NAMALWA (cell line): Measurements from ENCODE around the gene TNIK.
"Not testable (repeated sequence)": the region's sequence is repeated elsewhere in the genome, so short reads cannot be mapped to it uniquely, and the experiment has no call there.

Source experiments
- DNase-seq: peaks from one replicate; pipeline ENCODE4 v3.0.0-alpha.2; 2015; ENCODE audit warnings: low spot score

Gene TNIK

GRCh38 chr3:171122240-171122639 lies 338.0 kb downstream of the TNIK start:
- no peak for DNase-seq

DNA sequence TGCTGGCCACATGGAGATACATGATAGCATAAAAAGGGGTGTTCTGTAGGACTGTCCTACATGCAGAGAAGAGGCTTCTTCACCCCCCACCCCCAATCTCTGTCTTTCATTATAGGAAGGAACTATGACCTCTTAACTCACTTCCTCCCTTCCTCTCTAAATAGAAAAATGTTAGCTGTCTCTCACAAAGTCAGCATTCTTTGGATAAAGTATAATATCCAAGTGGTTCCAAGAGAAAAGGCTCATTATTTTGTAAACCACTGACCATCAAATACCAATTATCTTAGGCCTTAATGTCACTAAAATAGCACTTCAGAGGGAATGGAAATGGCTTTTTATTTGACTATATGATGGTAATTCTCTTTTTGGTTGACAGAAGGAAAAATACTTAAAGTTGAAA lies 338.4 kb downstream of the TNIK start:
- DNase-seq, result no peak

DNA sequence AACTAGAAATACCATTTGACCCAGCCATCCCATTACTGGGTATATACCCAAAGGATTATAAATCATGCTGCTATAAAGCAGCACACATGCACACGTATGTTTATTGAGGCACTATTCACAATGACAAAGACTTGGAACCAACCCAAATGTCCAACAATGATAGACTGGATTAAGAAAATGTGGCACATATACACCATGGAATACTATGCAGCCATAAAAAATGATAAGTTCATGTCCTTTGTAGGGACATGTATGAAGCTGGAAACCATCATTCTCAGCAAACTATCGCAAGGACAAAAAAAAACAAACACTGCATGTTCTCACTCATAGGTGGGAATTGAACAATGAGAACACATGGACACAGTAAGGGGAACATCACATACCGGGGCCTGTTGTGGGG lies 340.8 kb downstream of the TNIK start:
- DNase-seq, result not testable (repeated sequence)

DNA sequence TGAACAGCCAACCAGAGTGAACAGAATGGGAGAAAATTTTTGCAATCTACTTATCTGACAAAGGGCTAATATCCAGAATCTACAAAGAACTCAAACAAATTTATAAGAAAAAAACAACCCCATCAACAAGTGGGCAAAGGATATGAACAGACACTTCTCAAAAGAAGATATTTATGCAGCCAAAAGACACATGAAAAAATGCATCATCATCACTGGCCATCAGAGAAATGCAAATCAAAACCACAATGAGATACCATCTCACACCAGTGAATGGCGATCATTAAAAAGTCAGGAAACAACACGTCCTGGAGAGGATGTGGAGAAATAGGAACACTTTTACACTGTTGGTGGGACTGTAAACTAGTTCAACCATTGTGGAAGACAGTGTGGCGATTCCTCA lies 341.2 kb downstream of the TNIK start:
- not testable (repeated sequence) for DNase-seq

DNA sequence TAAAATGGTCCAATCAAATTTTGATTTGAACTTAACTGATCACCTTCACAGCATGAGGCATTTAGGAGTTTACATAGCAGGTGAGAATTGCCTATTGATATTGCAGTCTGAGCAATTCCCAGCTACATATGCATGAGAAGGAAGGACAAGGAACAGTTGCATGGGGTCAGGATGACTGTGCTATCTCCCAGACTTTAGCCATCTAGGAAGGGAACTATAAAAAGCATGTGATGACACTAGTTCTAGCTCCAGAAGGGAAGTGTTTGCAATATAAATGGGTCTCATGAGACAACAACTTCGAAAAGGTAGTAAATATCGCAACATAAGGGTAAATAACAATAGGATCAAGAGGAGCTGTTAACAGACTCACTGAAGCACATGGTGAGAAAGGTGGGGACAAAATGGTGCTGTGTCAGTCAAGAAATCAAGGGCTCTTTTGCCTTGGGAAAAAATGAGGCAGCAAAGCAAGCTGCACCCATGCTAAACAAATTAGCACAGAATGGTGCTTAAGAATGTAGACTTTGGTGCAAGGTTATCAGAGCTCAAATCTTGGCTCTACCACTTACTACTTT lies 343.3 kb downstream of the TNIK start:
- no peak for DNase-seq

- no peak for DNase-seq
Measured at GRCh38 chr3:171116365-171116764, 343.8 kb downstream of the TNIK start.

- DNase-seq, result no peak
Measured at GRCh38 chr3:171115667-171116066, 344.5 kb downstream of the TNIK start.

- peak; percentile 26 for DNase-seq
Measured at GRCh38 chr3:171113716-171114115, 346.5 kb downstream of the TNIK start.

DNA sequence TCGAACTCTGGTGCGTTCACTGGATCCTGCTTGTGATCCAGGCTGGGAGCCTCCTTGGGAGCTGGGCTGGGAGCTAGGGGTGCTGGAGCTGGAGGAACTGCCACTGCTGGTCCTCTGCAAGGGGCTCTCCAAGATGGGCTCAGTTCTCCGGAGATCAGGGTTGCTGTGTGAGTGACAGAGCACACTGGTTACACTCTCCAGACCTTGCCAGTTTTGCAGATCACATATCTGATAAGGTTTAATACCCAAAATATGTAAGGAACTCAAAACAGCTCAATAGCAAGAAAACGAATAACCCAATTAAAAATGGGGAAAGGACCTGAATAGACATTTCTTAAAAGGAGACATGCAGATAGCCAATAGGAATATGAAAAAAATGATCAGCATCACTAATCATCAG lies 349.5 kb downstream of the TNIK start:
- DNase-seq, result no peak

- no peak for DNase-seq
Measured at GRCh38 chr3:171108066-171108465, 352.1 kb downstream of the TNIK start.

DNA sequence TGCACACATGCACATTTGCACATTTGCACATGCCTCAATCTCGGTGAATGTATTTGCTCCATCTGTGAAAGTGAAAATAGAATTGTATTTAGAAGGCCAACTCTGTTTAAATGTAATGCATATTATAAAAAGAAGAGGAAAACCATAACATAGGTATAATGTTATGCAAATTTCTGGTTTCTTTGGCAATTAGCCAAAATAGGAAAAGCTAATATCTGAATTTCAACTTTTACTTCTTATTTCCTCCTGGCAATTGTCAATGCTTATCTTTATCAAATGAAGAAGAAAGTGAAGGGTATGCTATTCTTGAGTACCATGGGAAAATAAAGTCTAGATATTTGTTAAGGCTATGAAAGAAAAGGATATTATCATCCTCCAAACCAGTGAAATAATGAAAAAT lies 357.0 kb downstream of the TNIK start:
- no peak for DNase-seq

DNA sequence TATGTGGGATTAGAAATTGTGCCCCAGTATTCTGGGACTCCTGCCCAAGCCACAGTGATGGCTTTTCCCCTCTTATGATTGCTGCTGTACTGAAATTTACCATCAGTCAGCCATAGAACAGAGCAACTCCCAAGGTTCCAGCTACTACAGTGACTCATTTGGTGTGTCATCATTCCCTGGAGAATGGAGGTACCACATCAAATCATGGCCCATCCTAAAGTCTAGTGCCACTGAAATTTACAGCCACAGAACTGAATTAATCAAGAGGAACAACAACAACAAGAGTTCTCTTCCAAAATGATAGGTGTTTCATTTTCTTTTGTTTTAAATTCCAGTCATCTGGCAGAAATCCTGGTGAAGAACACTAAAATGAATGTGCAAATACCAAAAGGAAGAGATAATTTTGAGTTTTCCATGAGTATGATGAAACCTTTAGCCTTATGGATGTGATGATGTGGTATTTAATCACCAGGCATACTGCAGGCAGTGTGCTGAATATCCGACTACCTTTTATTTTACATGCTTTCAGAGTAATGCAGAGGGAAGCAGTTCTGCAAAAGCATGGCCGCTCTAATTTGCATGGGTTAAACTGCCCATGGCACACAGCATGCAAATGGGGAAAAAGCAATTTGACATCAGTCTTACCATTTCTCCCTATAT lies 358.1 kb downstream of the TNIK start:
- no peak for DNase-seq

DNA sequence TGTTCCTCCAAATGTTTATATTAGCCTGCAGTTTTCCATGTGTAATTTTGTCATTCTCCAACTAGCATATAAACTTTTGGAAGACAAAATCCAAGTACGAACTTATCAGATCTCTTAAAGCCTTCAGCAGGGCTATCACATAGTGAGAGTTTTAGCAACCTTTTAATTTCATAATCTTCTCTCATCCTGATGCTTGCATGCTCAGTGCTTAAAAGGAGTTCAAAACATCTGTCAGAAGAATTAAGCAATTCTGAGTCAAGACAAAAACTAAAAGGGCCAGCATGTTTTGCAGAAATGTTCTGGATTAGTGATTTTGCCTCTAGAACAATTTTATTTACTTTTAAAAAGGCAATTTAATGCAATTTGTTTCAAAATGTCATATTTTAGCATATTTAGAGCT lies 360.3 kb downstream of the TNIK start:
- no peak for DNase-seq

- no peak for DNase-seq
Measured at GRCh38 chr3:171095063-171095462, 365.1 kb downstream of the TNIK start.

- no peak for DNase-seq
Measured at GRCh38 chr3:171094411-171094810, 365.8 kb downstream of the TNIK start.

GRCh38 chr3:171093462-171093861 lies 366.7 kb downstream of the TNIK start:
- no peak for DNase-seq

- no peak for DNase-seq
Measured at GRCh38 chr3:171092467-171092911, 367.7 kb downstream of the TNIK start.

- no peak for DNase-seq
Measured at GRCh38 chr3:171090321-171090720, 369.9 kb downstream of the TNIK start.

DNA sequence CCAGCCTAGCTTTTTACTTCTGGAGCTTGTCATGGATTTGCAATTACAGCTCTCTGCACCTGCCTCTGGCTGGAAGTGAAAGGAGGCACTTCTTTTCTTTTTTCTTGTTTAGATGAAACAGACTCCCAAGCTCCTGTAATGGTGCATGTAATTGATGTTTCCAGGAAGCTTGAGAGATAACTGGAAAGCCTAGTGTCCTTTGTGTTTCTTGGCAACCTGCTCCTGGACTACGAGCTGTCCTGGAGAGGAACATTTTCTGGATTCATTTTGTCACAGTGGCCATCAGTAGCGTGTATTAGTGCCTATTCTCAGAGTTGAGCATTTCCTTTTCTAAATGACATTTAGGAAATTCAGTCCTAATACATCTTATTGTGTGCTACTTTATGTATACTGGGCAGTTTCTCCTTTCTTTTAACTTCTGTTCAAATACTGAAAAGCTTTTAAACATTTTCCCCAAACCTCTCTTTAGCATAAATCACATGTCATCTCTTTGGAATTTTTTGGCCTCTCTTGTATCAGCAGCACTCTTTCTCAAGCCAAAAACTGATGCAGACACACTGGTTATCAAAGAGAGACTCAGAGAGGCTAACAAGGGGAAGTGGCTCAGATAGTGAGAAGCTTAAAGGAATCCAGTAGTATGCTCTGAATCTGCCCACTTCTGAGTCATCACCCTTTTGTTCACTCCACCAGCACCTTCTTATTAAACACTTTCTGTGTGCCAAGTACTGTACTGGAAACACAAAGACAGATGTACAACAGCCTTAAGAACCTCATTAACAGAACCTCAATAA lies 371.0 kb downstream of the TNIK start:
- no peak for DNase-seq

DNA sequence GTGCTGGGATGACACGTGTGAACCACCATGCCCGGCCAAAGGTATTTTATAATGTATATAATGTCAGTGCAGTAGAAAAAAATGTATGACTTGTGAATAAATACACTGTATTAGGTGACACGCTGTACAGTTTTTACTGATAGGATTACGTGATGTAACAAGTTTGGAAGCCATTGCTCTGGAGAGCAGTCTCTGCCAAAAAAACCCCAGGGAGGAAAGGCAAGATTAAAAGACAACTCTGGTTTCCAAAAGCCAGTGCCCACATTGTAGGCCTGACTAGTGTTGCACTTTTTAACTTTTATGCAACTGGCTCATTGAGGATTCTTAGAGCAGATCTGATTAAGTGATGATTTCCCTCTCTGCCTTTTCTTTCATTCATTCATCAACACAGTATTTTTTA lies 371.7 kb downstream of the TNIK start:
- no peak for DNase-seq

- no peak for DNase-seq
Measured at GRCh38 chr3:171086914-171087313, 373.3 kb downstream of the TNIK start.

- no peak for DNase-seq
Measured at GRCh38 chr3:171077261-171077660, 382.9 kb downstream of the TNIK start.

DNA sequence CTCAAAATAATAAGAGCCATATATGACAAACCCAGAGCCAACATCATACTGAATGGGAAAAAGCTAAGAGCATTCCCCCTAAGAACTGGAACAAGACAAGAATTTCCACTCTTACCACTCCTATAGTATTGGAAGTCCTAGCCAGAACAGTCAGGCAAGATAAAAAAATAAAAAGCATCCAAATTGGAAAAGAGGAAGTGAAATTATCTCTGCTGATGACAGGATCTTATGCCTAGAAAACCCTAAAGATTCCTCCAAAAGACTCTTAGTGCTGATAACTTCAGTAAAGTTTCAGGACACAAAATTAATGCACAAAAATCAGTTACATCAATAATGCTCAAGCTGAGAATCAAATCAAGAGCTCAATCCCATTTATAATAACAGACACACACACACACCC lies 387.8 kb downstream of the TNIK start:
- DNase-seq, result no peak
